DOHH2 (cell line): ENCODE data around the gene CDC37.
A peak's percentile ranks its signal among the peaks of the same experiment; 100 is the strongest.
"Not testable (repeated sequence)": the region's sequence is repeated elsewhere in the genome, so short reads cannot be mapped to it uniquely, and the experiment has no call there.

Experiments used
- H3F3A ChIP-seq: fragments of 200-600 bp; sonication (generic), shearing (Covaris generic); 2 replicates; pipeline ENCODE4 v1.6.0; 2016; ENCODE audit warnings: antibody characterized with exemption, mild to moderate bottlenecking; ENCODE audit not compliant: control insufficient read depth, insufficient read depth
- H3K27ac ChIP-seq: fragments of 200-600 bp; sonication (generic); 2 replicates; pipeline ENCODE4 v1.5.1; 2014; ENCODE audit warnings: low read depth, mild to moderate bottlenecking, low read length, moderate library complexity
- H3K27me3 ChIP-seq: fragments of 200-600 bp; sonication (generic); 2 replicates; pipeline ENCODE4 v1.6.1; 2014; ENCODE audit warnings: mild to moderate bottlenecking, low read length, mixed read lengths; ENCODE audit not compliant: control insufficient read depth
- H3K36me3 ChIP-seq: fragments of 200-600 bp; sonication (generic); 2 replicates; pipeline ENCODE4 v1.6.1; 2014; ENCODE audit warnings: mild to moderate bottlenecking, low read length, moderate library complexity, mixed read lengths; ENCODE audit not compliant: control insufficient read depth
- H3K4me1 ChIP-seq: fragments of 200-600 bp; sonication (generic); 2 replicates; pipeline ENCODE4 v1.6.1; 2014; ENCODE audit warnings: mild to moderate bottlenecking, low read length, mixed read lengths; ENCODE audit not compliant: control insufficient read depth
- H3K4me2 ChIP-seq: fragments of 200-600 bp; sonication (generic); 2 replicates; pipeline ENCODE4 v1.6.0; 2014; ENCODE audit warnings: mild to moderate bottlenecking, low read length, moderate library complexity
- H3K4me3 ChIP-seq: fragments of 200-600 bp; sonication (generic); 2 replicates; pipeline ENCODE4 v1.5.1; 2014; ENCODE audit warnings: mild to moderate bottlenecking, low read length, mixed read lengths
- H3K79me2 ChIP-seq: fragments of 200-600 bp; sonication (generic); 2 replicates; pipeline ENCODE4 v1.6.1; 2014; ENCODE audit warnings: mild to moderate bottlenecking, low read length, mixed read lengths; ENCODE audit not compliant: control insufficient read depth
- H3K9me2 ChIP-seq: fragments of 200-600 bp; sonication (generic); replicated peaks from 2 replicates; pipeline ENCODE4 v1.6.1; 2014; ENCODE audit warnings: mild to moderate bottlenecking, low read length, mixed read lengths; ENCODE audit not compliant: control insufficient read depth
- H3K9me3 ChIP-seq: fragments of 200-600 bp; sonication (generic); 2 replicates; pipeline ENCODE4 v1.6.1; 2014; ENCODE audit warnings: antibody characterized with exemption, low read length, mixed read lengths; ENCODE audit not compliant: control insufficient read depth, insufficient read depth
- H4K20me1 ChIP-seq: fragments of 200-600 bp; sonication (generic); 2 replicates; pipeline ENCODE4 v1.6.0; 2014; ENCODE audit warnings: low read depth, mild to moderate bottlenecking, antibody characterized with exemption, low read length, moderate library complexity; ENCODE audit not compliant: control insufficient read depth, insufficient read depth
- EZH2phosphoT487 ChIP-seq: fragments of 200-600 bp; sonication (generic); IDR thresholded peaks from 2 replicates; pipeline ENCODE4 v1.6.1; 2017; ENCODE audit warnings: borderline replicate concordance, mild to moderate bottlenecking, antibody characterized with exemption, low read length, moderate library complexity, mixed read lengths
- TF ChIP-seq, protein P1 (sequence below): fragments of 200-600 bp; sonication (generic); IDR thresholded peaks from one replicate; pipeline ENCODE4 v1.5.1; 2014; ENCODE audit warnings: antibody characterized with exemption, mild to moderate bottlenecking, low read depth, low read length; ENCODE audit not compliant: poor library complexity, severe bottlenecking

Gene CDC37

DNA sequence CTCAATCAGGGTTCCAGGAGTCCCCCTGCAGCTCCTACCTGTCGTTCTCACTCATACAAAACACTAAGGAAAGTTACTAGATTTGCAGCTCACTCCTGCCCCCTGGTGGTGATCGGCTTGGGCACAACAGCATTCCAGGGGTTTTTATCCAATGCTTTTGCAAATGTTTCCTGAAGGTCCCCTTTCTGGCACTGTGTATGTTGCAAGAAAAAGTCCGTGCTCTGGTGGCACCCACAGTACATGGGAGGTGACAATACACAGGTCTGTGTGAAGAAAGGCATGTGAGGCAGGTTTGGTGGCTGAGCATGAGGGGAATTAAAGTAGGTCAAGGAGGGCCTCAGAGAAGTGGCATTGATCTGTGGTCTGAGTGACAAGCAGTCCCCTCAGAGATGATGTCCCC lies 14.4 kb downstream of the CDC37 start:
- Histone ChIP-seq H3K9me2 (no peaks in the 10 kb centered on the region), H3K9me3 (no peaks in the 10 kb centered on the region), H3K4me3 (no peak overlapping the region), H3K27ac (no peak overlapping the region), H3K79me2 (no peaks in the 10 kb centered on the region; the same call in 1 of the 2 replicates), H3K4me1 (peaks cover 3% of the 10 kb centered on the region; the same call in 1 of the 2 replicates), H3K36me3 (peaks cover 44% of the 10 kb centered on the region), H3F3A (peaks cover 16% of the 10 kb centered on the region), H3K4me2 (no peak overlapping the region), H4K20me1 (0 out of 2 replicates have a peak, but pooled peaks cover 4% of the 10 kb centered on the region), H3K27me3 (no peaks in the 10 kb centered on the region)
- TF ChIP-seq, protein P1, sequence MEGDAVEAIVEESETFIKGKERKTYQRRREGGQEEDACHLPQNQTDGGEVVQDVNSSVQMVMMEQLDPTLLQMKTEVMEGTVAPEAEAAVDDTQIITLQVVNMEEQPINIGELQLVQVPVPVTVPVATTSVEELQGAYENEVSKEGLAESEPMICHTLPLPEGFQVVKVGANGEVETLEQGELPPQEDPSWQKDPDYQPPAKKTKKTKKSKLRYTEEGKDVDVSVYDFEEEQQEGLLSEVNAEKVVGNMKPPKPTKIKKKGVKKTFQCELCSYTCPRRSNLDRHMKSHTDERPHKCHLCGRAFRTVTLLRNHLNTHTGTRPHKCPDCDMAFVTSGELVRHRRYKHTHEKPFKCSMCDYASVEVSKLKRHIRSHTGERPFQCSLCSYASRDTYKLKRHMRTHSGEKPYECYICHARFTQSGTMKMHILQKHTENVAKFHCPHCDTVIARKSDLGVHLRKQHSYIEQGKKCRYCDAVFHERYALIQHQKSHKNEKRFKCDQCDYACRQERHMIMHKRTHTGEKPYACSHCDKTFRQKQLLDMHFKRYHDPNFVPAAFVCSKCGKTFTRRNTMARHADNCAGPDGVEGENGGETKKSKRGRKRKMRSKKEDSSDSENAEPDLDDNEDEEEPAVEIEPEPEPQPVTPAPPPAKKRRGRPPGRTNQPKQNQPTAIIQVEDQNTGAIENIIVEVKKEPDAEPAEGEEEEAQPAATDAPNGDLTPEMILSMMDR = peak; percentile 99
- no peak for TF ChIP-seq EZH2phosphoT487

DNA sequence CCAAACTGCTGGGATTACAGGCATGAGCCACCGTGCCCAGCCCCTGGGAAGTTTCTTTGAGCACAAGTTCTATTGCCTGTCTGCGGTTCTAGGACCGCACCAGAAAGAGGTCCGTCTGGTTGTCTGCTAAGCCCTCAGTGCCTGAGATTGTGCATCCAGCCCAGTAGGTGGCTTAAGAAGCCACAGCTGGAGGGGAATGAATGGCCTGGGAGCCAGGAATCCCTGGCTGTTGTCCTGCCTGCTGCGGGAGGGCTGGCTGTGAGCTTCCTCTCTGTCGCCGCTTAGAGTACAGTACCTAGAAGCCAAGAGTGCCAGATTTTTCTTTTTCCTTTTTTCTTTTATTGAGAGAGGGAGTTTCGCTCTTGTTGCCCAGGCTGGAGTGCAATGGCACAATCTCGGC lies 18.8 kb downstream of the CDC37 start:
- no peak overlapping the region for H3K4me2 ChIP-seq
- no peak overlapping the region for H3K4me3 ChIP-seq
- no peaks in the 10 kb centered on the region for H4K20me1 ChIP-seq
- peaks cover 11% of the 10 kb centered on the region for H3K36me3 ChIP-seq
- peaks cover 9% of the 10 kb centered on the region for H3K79me2 ChIP-seq
- H3K9me3 ChIP-seq = no peaks in the 10 kb centered on the region
- peaks cover 14% of the 10 kb centered on the region for H3K4me1 ChIP-seq
- H3K9me2 ChIP-seq = no peaks in the 10 kb centered on the region
- H3F3A ChIP-seq = no peaks in the 10 kb centered on the region
- TF ChIP-seq, protein P1 = no peak
- no peak for TF ChIP-seq EZH2phosphoT487
- H3K27ac ChIP-seq = no peak overlapping the region
- no peaks in the 10 kb centered on the region for H3K27me3 ChIP-seq

DNA sequence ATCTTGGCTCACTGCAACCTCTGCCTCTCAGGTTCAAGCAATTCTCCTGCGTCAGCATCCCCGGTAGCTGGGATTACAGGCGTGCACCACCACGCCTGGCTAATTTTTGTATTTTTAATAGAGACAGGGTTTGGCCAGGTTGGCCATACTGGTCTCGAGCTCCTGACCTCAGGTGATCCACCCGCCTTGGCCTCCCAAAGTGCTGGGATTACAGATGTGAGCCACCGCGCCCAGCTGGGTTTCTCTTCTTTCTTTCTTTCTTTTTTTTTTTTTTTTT lies 20.2 kb downstream of the CDC37 start:
- not testable (repeated sequence) for H4K20me1 ChIP-seq

DNA sequence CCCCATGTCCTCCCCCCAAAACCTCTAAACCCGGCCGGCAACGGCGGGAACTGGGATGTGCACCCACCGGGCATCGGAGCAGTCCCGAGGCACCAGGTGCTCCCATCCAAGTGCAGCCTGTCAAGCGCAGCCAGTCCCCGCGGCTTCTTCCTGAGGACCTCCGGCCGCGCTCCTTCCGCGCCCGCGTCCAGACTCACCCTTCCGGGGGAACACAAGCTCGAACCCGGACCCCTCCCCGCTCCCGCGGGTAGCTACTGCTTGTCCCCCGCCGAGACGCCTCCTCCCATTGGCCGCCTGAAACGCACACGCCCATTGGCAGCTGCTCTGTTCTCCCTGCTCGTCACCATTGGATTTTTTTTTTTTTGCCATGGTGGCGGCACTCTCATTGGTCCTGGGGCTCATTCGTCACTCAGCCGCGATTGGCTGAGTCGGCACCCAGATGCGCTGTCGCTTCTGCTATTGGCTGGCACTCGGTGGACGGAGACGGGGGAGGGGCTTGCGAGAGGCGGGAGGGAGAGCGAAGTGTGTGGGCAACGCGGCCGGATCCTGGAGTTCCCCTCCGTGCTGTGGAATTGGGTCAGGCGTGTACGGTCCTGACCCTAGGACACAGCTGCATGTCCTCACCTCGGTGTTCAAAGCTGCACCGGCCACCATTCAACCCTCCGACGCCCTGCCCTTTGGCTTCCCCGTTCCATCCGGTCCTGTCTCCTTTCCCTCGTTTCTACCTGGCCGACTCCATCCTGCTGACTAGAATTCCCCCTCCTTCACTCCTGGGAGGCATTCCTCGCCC lies 22.8 kb downstream of the CDC37 start, which contains the start of gene TYK2:
Gene TYK2 (minus strand): TSS at position 260 of the 790 bp plus-strand sequence. CDS start 2,166 bp downstream, outside the sequence.
- H3K4me1 ChIP-seq = peaks cover 13% of the 10 kb centered on the region
- H3K27me3 ChIP-seq = no peaks in the 10 kb centered on the region
- H3F3A ChIP-seq = no peaks in the 10 kb centered on the region
- no peaks in the 10 kb centered on the region for H3K9me3 ChIP-seq
- peak within 1 kb of the TSS; percentile 58 for H3K27ac ChIP-seq
- H3K4me3 ChIP-seq = peak within 1 kb of the TSS; percentile 98
- H4K20me1 ChIP-seq = no peaks in the 10 kb centered on the region
- H3K36me3 ChIP-seq = peaks cover 17% of the 10 kb centered on the region
- no peaks in the 10 kb centered on the region for H3K9me2 ChIP-seq
- H3K79me2 ChIP-seq = peaks cover 27% of the 10 kb centered on the region
- H3K4me2 ChIP-seq = peak within 1 kb of the TSS; percentile 89
- TF ChIP-seq EZH2phosphoT487 = no peak
- TF ChIP-seq, protein P1 = no peak

More for the DNA sequence above, 20.2 kb downstream of the CDC37 start:
- H3K36me3 ChIP-seq, H3K27ac ChIP-seq, H3K27me3 ChIP-seq, H3K4me2 ChIP-seq, H3K4me3 ChIP-seq, H3K9me3 ChIP-seq, H3K9me2 ChIP-seq, H3F3A ChIP-seq: not testable (repeated sequence)
- H3K79me2 ChIP-seq = peaks cover 21% of the 10 kb centered on the region
- peaks cover 16% of the 10 kb centered on the region for H3K4me1 ChIP-seq
